GM12875 (cell line): Measurements from ENCODE around the gene TNK1.

Source experiments
- H3K4me3 ChIP-seq: one replicate; pipeline ENCODE4 v1.5.1; 2011; ENCODE audit warnings: low read depth, low read length, control low read depth
- TF ChIP-seq, protein P1 (sequence below): IDR thresholded peaks from 2 replicates; pipeline ENCODE4 v1.5.1; 2011; ENCODE audit warnings: low read depth, mild to moderate bottlenecking, control low read depth, inconsistent platforms, low read length, moderate library complexity, borderline replicate concordance; ENCODE audit not compliant: insufficient read depth

Gene TNK1

GRCh38 chr17:7341842-7342241 lies 39.0 kb upstream of the TNK1 start:
- TF ChIP-seq, protein P1, sequence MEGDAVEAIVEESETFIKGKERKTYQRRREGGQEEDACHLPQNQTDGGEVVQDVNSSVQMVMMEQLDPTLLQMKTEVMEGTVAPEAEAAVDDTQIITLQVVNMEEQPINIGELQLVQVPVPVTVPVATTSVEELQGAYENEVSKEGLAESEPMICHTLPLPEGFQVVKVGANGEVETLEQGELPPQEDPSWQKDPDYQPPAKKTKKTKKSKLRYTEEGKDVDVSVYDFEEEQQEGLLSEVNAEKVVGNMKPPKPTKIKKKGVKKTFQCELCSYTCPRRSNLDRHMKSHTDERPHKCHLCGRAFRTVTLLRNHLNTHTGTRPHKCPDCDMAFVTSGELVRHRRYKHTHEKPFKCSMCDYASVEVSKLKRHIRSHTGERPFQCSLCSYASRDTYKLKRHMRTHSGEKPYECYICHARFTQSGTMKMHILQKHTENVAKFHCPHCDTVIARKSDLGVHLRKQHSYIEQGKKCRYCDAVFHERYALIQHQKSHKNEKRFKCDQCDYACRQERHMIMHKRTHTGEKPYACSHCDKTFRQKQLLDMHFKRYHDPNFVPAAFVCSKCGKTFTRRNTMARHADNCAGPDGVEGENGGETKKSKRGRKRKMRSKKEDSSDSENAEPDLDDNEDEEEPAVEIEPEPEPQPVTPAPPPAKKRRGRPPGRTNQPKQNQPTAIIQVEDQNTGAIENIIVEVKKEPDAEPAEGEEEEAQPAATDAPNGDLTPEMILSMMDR, result no peak

GRCh38 chr17:7343250-7343649 lies 37.6 kb upstream of the TNK1 start:
- H3K4me3 ChIP-seq, result no peak overlapping the region
- TF ChIP-seq, protein P1, result no peak

More at GRCh38 chr17:7341842-7342241, 39.0 kb upstream of the TNK1 start:
- H3K4me3 ChIP-seq, result no peak overlapping the region

GRCh38 chr17:7346761-7347614 lies 33.9 kb upstream of the TNK1 start:
- TF ChIP-seq, protein P1, result no peak

GRCh38 chr17:7347630-7348477 lies 33.0 kb upstream of the TNK1 start:
- TF ChIP-seq, protein P1, result no peak
- no peak overlapping the region for H3K4me3 ChIP-seq

More at GRCh38 chr17:7346761-7347614, 33.9 kb upstream of the TNK1 start:
- no peak overlapping the region for H3K4me3 ChIP-seq

GRCh38 chr17:7348478-7349242 lies 32.2 kb upstream of the TNK1 start:
- H3K4me3 ChIP-seq, result no peak overlapping the region
- TF ChIP-seq, protein P1, result no peak

- peak within 1 kb of the TSS; percentile 57 for H3K4me3 ChIP-seq
- TF ChIP-seq, protein P1, result no peak
These were observed 29.0 kb upstream of the TNK1 start, which contains the start of gene KCTD11 for GRCh38 chr17:7351665-7352502. Gene KCTD11, plus strand, starts transcription at chr17:7352162.
